Stomach (tissue), 9 donors: ENCODE data around the gene STK24. TPM values are rescaled to one million over a fixed set of nuclear protein-coding genes. Genes with fewer than 3 reads are reported as not detected.

Experiments
- DNase-seq, 2 donors: peaks; one replicate each; pipeline versions ENCODE4 v3.0.0 to v3.0.0-alpha.2; 2013 to 2019
- H3K27ac ChIP-seq, 5 donors: fragments of 200-600 bp in 4 of 5; sonication (generic) in 4 of 5; one replicate each; pipeline ENCODE4 v1.5.1; 2013 to 2019; ENCODE audit warnings: mild to moderate bottlenecking in 1 of 5, moderate library complexity in 1 of 5
- H3K27me3 ChIP-seq, 3 donors: fragments of 200-600 bp; sonication (generic); one replicate each; pipeline ENCODE4 v1.5.1; 2017 to 2019; ENCODE audit warnings: mixed run types in 1 of 3
- H3K36me3 ChIP-seq, 4 donors: fragments of 200-600 bp; sonication (generic); 1 replicate in 3 of 4; 2 replicates in 1 of 4; pipeline ENCODE4 v1.5.1; 2016 to 2019
- H3K4me1 ChIP-seq, 4 donors: fragments of 200-600 bp; sonication (generic); one replicate each; pipeline ENCODE4 v1.5.1; 2016 to 2019
- H3K4me3 ChIP-seq, 4 donors: fragments of 200-600 bp; sonication (generic) in 3 of 4; one replicate each; pipeline ENCODE4 v1.5.1; 2016 to 2019; ENCODE audit warnings: mild to moderate bottlenecking in 1 of 4
- H3K9me3 ChIP-seq, 4 donors: fragments of 200-600 bp; sonication (generic); one replicate each; pipeline ENCODE4 v1.5.1; 2016 to 2019
- EP300 ChIP-seq: sonication (generic); formaldehyde crosslinking; IDR thresholded peaks from one replicate; pipeline ENCODE4 v1.6.1; 2017; ENCODE audit warnings: antibody characterized with exemption
- POLR2A ChIP-seq, 4 donors: fragments of 450-650 bp; IDR thresholded peaks; one replicate each; pipeline ENCODE4 v1.6.1; 2016; ENCODE audit warnings: antibody characterized with exemption in 4 of 4, control low read depth in 2 of 4, mild to moderate bottlenecking in 1 of 4, moderate library complexity in 1 of 4
- POLR2AphosphoS5 ChIP-seq, 3 donors: sonication (generic); formaldehyde crosslinking; IDR thresholded peaks; one replicate each; pipeline ENCODE4 v1.6.1; 2016; ENCODE audit warnings: antibody characterized with exemption in 3 of 3
- WGBS, 5 donors: extraction: QIAGEN DNeasy Blood & Tissue Kit in 3 of 5; methylation state at CpG; one replicate each; pipeline versions ENCODE4 v1.1.5 to v1.1.7; 2013 to 2018; 5-methylcytosine and 5-hydroxymethylcytosine counted together
- intact Hi-C: fragments of 100-400 bp; cut with DNase I; formaldehyde crosslinking; loops from one replicate; pipeline ENCODE4 v1.15.1; 2023; ENCODE audit warnings: low total_unique reads
- polyA plus RNA-seq, 3 donors: library from polyadenylated mRNA; stranded (reverse); fragments of 200-250 nt; gene quantifications; one replicate each; pipeline ENCODE4 v1.2.3, GENCODE V29; 2013
- total RNA-seq, 5 donors: library from RNA; depleted of rRNA; stranded (reverse); fragments of >200 nt; gene quantifications; one replicate each; pipeline versions ENCODE4 v1.1.0 to v1.2.3, GENCODE V29; 2014 to 2016
- TF ChIP-seq, protein P1 (sequence below), 7 experiments: fragments of 450-650 bp in 4 of 7; fragments of 200-600 bp in 3 of 7; sonication (generic) in 3 of 7; IDR thresholded peaks; one replicate each; pipeline ENCODE4 v1.5.1; 2016 to 2019; ENCODE audit warnings: antibody characterized with exemption in 7 of 7, control low read depth in 2 of 7, mild to moderate bottlenecking in 1 of 7
- donor health status: healthy with polysubstance abuse.
- donor health status: Bipolar disorder and iron deficiency.
- donor health status: healthy.

Gene STK24
- total and polyA plus RNA-seq, 8 donors: 33.0 to 139 (median 59.5) TPM

GRCh38 chr13:98474292-98474691 is 102.6 kb downstream of the STK24 start:
- peaks cover 15 to 56% (median 41%) of the 10 kb centered on the region in 4 donors for H3K36me3 ChIP-seq

GRCh38 chr13:98473788-98474144 is 103.1 kb downstream of the STK24 start:
- no peaks in the 10 kb centered on the region for H3K27me3 ChIP-seq
- DNase-seq: peak in 1 of 2 donors; percentile 59
- intact Hi-C loops: no loop called here
- H3K9me3 ChIP-seq: no peaks in the 10 kb centered on the region
- H3K4me3 ChIP-seq: no peak overlapping the region
- H3K27ac ChIP-seq: peak overlapping the region; percentile 15 to 62 (median 58)
- no peak for TF ChIP-seq POLR2A (IDR thresholded peaks at IDR 0.05)
- TF ChIP-seq, protein P1, sequence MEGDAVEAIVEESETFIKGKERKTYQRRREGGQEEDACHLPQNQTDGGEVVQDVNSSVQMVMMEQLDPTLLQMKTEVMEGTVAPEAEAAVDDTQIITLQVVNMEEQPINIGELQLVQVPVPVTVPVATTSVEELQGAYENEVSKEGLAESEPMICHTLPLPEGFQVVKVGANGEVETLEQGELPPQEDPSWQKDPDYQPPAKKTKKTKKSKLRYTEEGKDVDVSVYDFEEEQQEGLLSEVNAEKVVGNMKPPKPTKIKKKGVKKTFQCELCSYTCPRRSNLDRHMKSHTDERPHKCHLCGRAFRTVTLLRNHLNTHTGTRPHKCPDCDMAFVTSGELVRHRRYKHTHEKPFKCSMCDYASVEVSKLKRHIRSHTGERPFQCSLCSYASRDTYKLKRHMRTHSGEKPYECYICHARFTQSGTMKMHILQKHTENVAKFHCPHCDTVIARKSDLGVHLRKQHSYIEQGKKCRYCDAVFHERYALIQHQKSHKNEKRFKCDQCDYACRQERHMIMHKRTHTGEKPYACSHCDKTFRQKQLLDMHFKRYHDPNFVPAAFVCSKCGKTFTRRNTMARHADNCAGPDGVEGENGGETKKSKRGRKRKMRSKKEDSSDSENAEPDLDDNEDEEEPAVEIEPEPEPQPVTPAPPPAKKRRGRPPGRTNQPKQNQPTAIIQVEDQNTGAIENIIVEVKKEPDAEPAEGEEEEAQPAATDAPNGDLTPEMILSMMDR (IDR thresholded peaks at IDR 0.05): no peak
- no peak for TF ChIP-seq EP300
- no peak for TF ChIP-seq POLR2AphosphoS5 (IDR thresholded peaks at IDR 0.05)
- WGBS, 5 donors: 32 to 53% (median 46%) methylated on average over 7 of the region's 7 CpGs
- H3K36me3 ChIP-seq: peaks cover 15 to 62% (median 45%) of the 10 kb centered on the region in 4 donors
- H3K4me1 ChIP-seq: peaks cover 28 to 70% (median 59%) of the 10 kb centered on the region in 4 donors

More at GRCh38 chr13:98474292-98474691, 102.6 kb downstream of the STK24 start:
- no peak overlapping the region for H3K4me3 ChIP-seq
- 85 to 92% (median 88%) methylated on average over 10 of the region's 10 CpGs for WGBS, 5 donors
- DNase-seq: no peak
- intact Hi-C loops: no loop called here
- H3K27me3 ChIP-seq: no peaks in the 10 kb centered on the region
- H3K9me3 ChIP-seq: no peaks in the 10 kb centered on the region
- H3K4me1 ChIP-seq: peaks cover 28 to 72% (median 61%) of the 10 kb centered on the region in 4 donors
- no peak for TF ChIP-seq POLR2A (IDR thresholded peaks at IDR 0.05)
- TF ChIP-seq EP300: no peak
- TF ChIP-seq POLR2AphosphoS5 (IDR thresholded peaks at IDR 0.05): no peak
- TF ChIP-seq, protein P1 (IDR thresholded peaks at IDR 0.05): no peak
- peak overlapping the region in 4 of 5 donors; percentile 15 to 62 (median 52) for H3K27ac ChIP-seq

DNA sequence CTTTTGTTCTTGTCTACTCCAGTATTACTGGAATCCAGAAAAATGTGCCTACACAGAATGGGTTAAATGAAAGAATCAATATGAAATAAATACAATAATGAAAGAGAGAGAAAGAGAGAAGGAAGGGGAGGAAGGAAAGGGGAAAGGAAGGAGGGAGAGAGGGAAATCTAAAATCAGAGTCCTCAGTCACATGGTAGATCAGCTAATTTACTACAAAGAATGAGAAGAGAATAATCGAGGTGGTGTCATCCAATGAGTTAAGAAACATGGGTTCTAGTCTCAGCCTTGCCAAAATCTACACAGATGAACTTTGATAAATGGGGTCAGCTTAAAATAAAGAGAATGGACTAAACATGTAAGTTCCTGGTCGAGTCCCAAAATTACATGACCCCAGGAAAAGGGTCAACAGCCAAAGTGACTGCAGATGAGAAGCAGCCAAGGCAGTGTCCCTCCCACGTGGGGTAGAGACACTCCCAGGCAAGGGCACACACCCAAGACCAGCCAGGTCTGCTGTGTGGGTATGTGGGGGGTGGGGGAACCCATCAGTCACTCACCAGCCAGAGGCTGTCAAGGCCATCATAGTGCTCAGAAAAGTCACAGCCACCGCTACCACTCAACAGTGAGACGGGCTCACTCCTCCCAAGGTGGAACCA is 103.6 kb downstream of the STK24 start:
- Histone ChIP-seq H3K4me3 (no peak overlapping the region), H3K4me1 (peaks cover 28 to 73% (median 58%) of the 10 kb centered on the region in 4 donors), H3K27me3 (no peaks in the 10 kb centered on the region), H3K36me3 (peaks cover 15 to 67% (median 50%) of the 10 kb centered on the region in 4 donors), H3K9me3 (no peaks in the 10 kb centered on the region), H3K27ac (peak overlapping the region; percentile 15 to 62 (median 58))
- DNase-seq: no peak
- no peak for TF ChIP-seq POLR2A (IDR thresholded peaks at IDR 0.05)
- TF ChIP-seq, protein P1 (IDR thresholded peaks at IDR 0.05): no peak
- TF ChIP-seq EP300: no peak
- TF ChIP-seq POLR2AphosphoS5 (IDR thresholded peaks at IDR 0.05): no peak
- WGBS, 5 donors: 36 to 49% (median 39%) methylated on average over 5 of the region's 5 CpGs
- intact Hi-C loops: no loop called here

DNA sequence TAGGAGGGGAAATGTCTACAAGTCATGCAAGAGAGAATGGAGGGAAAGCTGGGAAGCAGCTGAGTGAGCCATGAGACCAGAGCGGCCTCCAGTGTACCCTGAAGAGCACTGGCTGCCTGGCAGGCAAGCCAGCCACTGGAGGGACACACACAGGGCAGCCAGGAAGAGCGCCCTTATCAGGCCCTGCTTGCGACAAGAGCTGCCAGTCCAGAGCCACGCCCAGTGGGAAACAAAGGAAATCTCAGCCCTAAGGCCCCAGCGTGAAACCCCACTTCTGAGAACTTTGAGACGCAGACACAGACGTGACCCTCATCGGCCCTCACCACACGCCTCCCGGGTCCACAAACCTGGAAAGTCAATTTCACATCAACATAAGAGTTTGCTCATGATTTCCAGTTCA is 105.0 kb downstream of the STK24 start:
- 23 to 65% (median 46%) methylated on average over 7 to 10 of the region's 10 CpGs for WGBS, 5 donors
- no peaks in the 10 kb centered on the region for H3K27me3 ChIP-seq
- peaks cover 15 to 77% (median 60%) of the 10 kb centered on the region in 4 donors for H3K36me3 ChIP-seq
- TF ChIP-seq EP300: no peak
- TF ChIP-seq POLR2AphosphoS5 (IDR thresholded peaks at IDR 0.05): peak in 2 of 3 donors; percentile 21 to 43
- no peak for TF ChIP-seq POLR2A (IDR thresholded peaks at IDR 0.05)
- TF ChIP-seq, protein P1 (IDR thresholded peaks at IDR 0.05): peak in 1 of 7 experiments; percentile 8
- no peak overlapping the region for H3K4me3 ChIP-seq
- peak; percentile 66 to 72 for DNase-seq
- intact Hi-C loops: no loop called here
- H3K27ac ChIP-seq: peak overlapping the region; percentile 9 to 47 (median 33)
- H3K4me1 ChIP-seq: peaks cover 29 to 72% (median 52%) of the 10 kb centered on the region in 4 donors
- H3K9me3 ChIP-seq: no peaks in the 10 kb centered on the region
